Stimulated activated CD4-positive, alpha-beta T cell treated with anti-CD3 and anti-CD28 coated beads, TNF-alpha, amount 100 ng/mL, for 24 hours (primary cell): Measurements from ENCODE around the gene ANAPC13.

Source experiments
- DNase-seq, 3 experiments: peaks; one replicate each; pipeline ENCODE4 v3.0.0-alpha.2; 2020; ENCODE audit warnings: low read depth in 3 of 3

Gene ANAPC13

GRCh38 chr3:134482622-134483021 lies 3.2 kb downstream of the ANAPC13 start:
- no peak for DNase-seq

- no peak for DNase-seq
These were observed 4.6 kb downstream of the ANAPC13 start for GRCh38 chr3:134481166-134481565.

- no peak for DNase-seq
These were observed 5.2 kb downstream of the ANAPC13 start for GRCh38 chr3:134480546-134480945.

GRCh38 chr3:134477938-134478337 lies 7.8 kb downstream of the ANAPC13 start:
- DNase-seq = no peak

- no peak for DNase-seq
These were observed 8.8 kb downstream of the ANAPC13 start for GRCh38 chr3:134477002-134477401.

GRCh38 chr3:134476306-134476705 lies 9.5 kb downstream of the ANAPC13 start:
- no peak for DNase-seq

- no peak for DNase-seq
These were observed 10.8 kb downstream of the ANAPC13 start for GRCh38 chr3:134474956-134475355.

GRCh38 chr3:134473868-134474546 lies 11.8 kb downstream of the ANAPC13 start:
- peak; percentile 66 to 79 (median 68) for DNase-seq

- no peak for DNase-seq
These were observed 13.0 kb downstream of the ANAPC13 start for GRCh38 chr3:134472831-134473230.

- DNase-seq = no peak
These were observed 14.1 kb downstream of the ANAPC13 start for GRCh38 chr3:134471521-134472193.

GRCh38 chr3:134468519-134468918 lies 17.3 kb downstream of the ANAPC13 start:
- no peak for DNase-seq

GRCh38 chr3:134466331-134466730 lies 19.5 kb downstream of the ANAPC13 start:
- no peak for DNase-seq

GRCh38 chr3:134464689-134465365 lies 21.0 kb downstream of the ANAPC13 start:
- no peak for DNase-seq

GRCh38 chr3:134464064-134464688 lies 21.6 kb downstream of the ANAPC13 start:
- no peak for DNase-seq

- no peak for DNase-seq
These were observed 22.1 kb downstream of the ANAPC13 start for GRCh38 chr3:134463676-134464063.

GRCh38 chr3:134462331-134462941 lies 23.3 kb downstream of the ANAPC13 start:
- DNase-seq = no peak

- no peak for DNase-seq
These were observed 24.8 kb downstream of the ANAPC13 start for GRCh38 chr3:134460965-134461364.

- DNase-seq = no peak
These were observed 26.2 kb downstream of the ANAPC13 start for GRCh38 chr3:134459562-134459961.

GRCh38 chr3:134458406-134458945 lies 27.3 kb downstream of the ANAPC13 start:
- no peak for DNase-seq

GRCh38 chr3:134457376-134458074 lies 28.3 kb downstream of the ANAPC13 start:
- DNase-seq = no peak

GRCh38 chr3:134453631-134454030 lies 32.2 kb downstream of the ANAPC13 start:
- no peak for DNase-seq
